HepG2 (cell line): Measurements from ENCODE around the gene RETN. TPM values are rescaled to one million over a fixed set of nuclear protein-coding genes. Genes with fewer than 3 reads are reported as not detected.

Source experiments
- ARNTL ChIP-seq: sonication (generic); formaldehyde crosslinking; IDR thresholded peaks from 2 replicates; pipeline ENCODE4 v1.4.0; 2020; ENCODE audit warnings: mild to moderate bottlenecking, missing genetic modification reagents
- ATF1 ChIP-seq: IDR thresholded peaks from 2 replicates; pipeline ENCODE4 v1.6.1; 2016; ENCODE audit warnings: mild to moderate bottlenecking, control low read depth
- CHCHD3 ChIP-seq: sonication (generic); formaldehyde crosslinking; IDR thresholded peaks from 2 replicates; pipeline ENCODE4 v1.8.0; 2022; ENCODE audit warnings: mild to moderate bottlenecking, missing genetic modification reagents, moderate library complexity
- CREM ChIP-seq, 2 experiments: sonication (generic) in 1 of 2; formaldehyde crosslinking in 1 of 2; IDR thresholded peaks; 2 replicates each; pipeline versions ENCODE4 v1.4.0 to v1.6.1; 2016 to 2020; ENCODE audit warnings: antibody characterized with exemption in 1 of 2, mild to moderate bottlenecking in 1 of 2, missing genetic modification reagents in 1 of 2
- HOXA9 ChIP-seq: sonication (generic); formaldehyde crosslinking; IDR thresholded peaks from 2 replicates; pipeline ENCODE4 v1.8.1; 2022; ENCODE audit warnings: missing genetic modification reagents, mild to moderate bottlenecking, moderate library complexity, borderline replicate concordance
- ISL2 ChIP-seq: sonication (generic); formaldehyde crosslinking; IDR thresholded peaks from 2 replicates; pipeline ENCODE4 v1.5.0; 2020; ENCODE audit warnings: missing genetic modification reagents
- MEIS2 ChIP-seq: sonication (generic); formaldehyde crosslinking; IDR thresholded peaks from 2 replicates; pipeline ENCODE4 v1.9.0; 2021; ENCODE audit warnings: mild to moderate bottlenecking, missing genetic modification reagents
- NR2C2 ChIP-seq: sonication (generic); formaldehyde crosslinking; IDR thresholded peaks from 2 replicates; pipeline ENCODE4 v1.4.0; 2020; ENCODE audit warnings: missing genetic modification reagents, mild to moderate bottlenecking, moderate library complexity, borderline replicate concordance
- RFXAP ChIP-seq: sonication (generic); formaldehyde crosslinking; IDR thresholded peaks from 2 replicates; pipeline ENCODE4 v1.4.0; 2020; ENCODE audit warnings: missing genetic modification reagents, borderline replicate concordance
- SALL1 ChIP-seq: sonication (generic); formaldehyde crosslinking; IDR thresholded peaks from 2 replicates; pipeline ENCODE4 v1.8.0; 2022; ENCODE audit warnings: mild to moderate bottlenecking, missing genetic modification reagents
- SETDB1 ChIP-seq: sonication (generic); formaldehyde crosslinking; IDR thresholded peaks from 2 replicates; pipeline ENCODE4 v1.5.1; 2020; ENCODE audit warnings: missing genetic modification reagents, mild to moderate bottlenecking, borderline replicate concordance
- TAF15 ChIP-seq: fragments of 200-400 bp; formaldehyde crosslinking; IDR thresholded peaks from one replicate; pipeline ENCODE4 v1.6.1; 2018; ENCODE audit warnings: mild to moderate bottlenecking, low read depth, low read length; ENCODE audit not compliant: poor library complexity, severe bottlenecking
- TEAD2 ChIP-seq: sonication (generic); formaldehyde crosslinking; IDR thresholded peaks from 2 replicates; pipeline ENCODE4 v1.9.0; 2021; ENCODE audit warnings: missing genetic modification reagents
- YEATS2 ChIP-seq: sonication (generic); formaldehyde crosslinking; IDR thresholded peaks from 2 replicates; pipeline ENCODE4 v1.4.0; 2020; ENCODE audit warnings: missing genetic modification reagents, borderline replicate concordance
- ZHX2 ChIP-seq, 2 experiments: sonication (generic) in 1 of 2; formaldehyde crosslinking in 1 of 2; IDR thresholded peaks; 2 replicates each; pipeline versions ENCODE4 v1.6.1 to v1.9.0; 2014 to 2022; ENCODE audit warnings: antibody characterized with exemption in 1 of 2, borderline replicate concordance in 1 of 2, inconsistent platforms in 1 of 2, low read depth in 1 of 2, missing genetic modification reagents in 1 of 2
- ZNF276 ChIP-seq: sonication (generic); formaldehyde crosslinking; IDR thresholded peaks from 2 replicates; pipeline ENCODE4 v1.4.0; 2020; ENCODE audit warnings: mild to moderate bottlenecking, low read depth, missing genetic modification reagents
- ZNF33B ChIP-seq: sonication (generic); formaldehyde crosslinking; IDR thresholded peaks from 2 replicates; pipeline ENCODE4 v1.5.1; 2020; ENCODE audit warnings: mild to moderate bottlenecking, missing genetic modification reagents
- ZNF44 ChIP-seq: sonication (generic); formaldehyde crosslinking; IDR thresholded peaks from 2 replicates; pipeline ENCODE4 v1.5.1; 2020; ENCODE audit warnings: mild to moderate bottlenecking, missing genetic modification reagents
- ZNF597 ChIP-seq: sonication (generic); formaldehyde crosslinking; IDR thresholded peaks from 2 replicates; pipeline ENCODE4 v1.5.0; 2020; ENCODE audit warnings: missing genetic modification reagents
- ZNF598 ChIP-seq: sonication (generic); formaldehyde crosslinking; IDR thresholded peaks from 2 replicates; pipeline ENCODE4 v1.5.1; 2020; ENCODE audit warnings: mild to moderate bottlenecking, missing genetic modification reagents, borderline replicate concordance
- polyA plus RNA-seq, 8 experiments: library from polyadenylated mRNA; depleted of rRNA in 3 of 8; stranded (reverse) in 7 of 8; unstranded in 1 of 8; fragments of >200 nt; fragmentation: Illumina TruSeq in 4 of 8; extraction: Trizol in 4 of 8; gene quantifications; 2 replicates each; pipeline versions ENCODE4 v1.2.1 to v1.2.3, GENCODE V29; 2011 to 2016; ENCODE audit warnings: low read depth in 4 of 8, missing spikeins in 1 of 8, mixed read lengths in 1 of 8; ENCODE audit not compliant: insufficient read depth in 1 of 8
- total RNA-seq, 5 experiments: library from RNA; depleted of rRNA; stranded (reverse); fragments of >200 nt; fragmentation: Illumina TruSeq; extraction: Trizol; gene quantifications; 2 replicates each; pipeline ENCODE4 v1.2.3, GENCODE V29; 2016; ENCODE audit warnings: low read depth in 1 of 5

The RETN gene
- total and polyA plus RNA-seq, 2 of the 13 experiments (the other 11 are each of a cell fraction or from before 2014, with no cell fraction given), result not detected

GRCh38 chr19:7629347-7630054 is 39.3 kb upstream of the RETN start, which contains the start of the genes PET100 and XAB2 (continued):
- TF ChIP-seq ZHX2 (IDR thresholded peaks at IDR 0.05; ENCODE audit: low read depth), result peak; percentile 88
- TF ChIP-seq ZHX2 (CRISPR knock-in tag; IDR thresholded peaks at IDR 0.05; ENCODE audit: borderline replicate concordance), result no peak
- peak; percentile 45; the same call in 1 of the 2 replicates for TF ChIP-seq ISL2 (CRISPR knock-in tag)
- no peak for TF ChIP-seq ARNTL (CRISPR knock-in tag)
- TF ChIP-seq TEAD2 (CRISPR knock-in tag), result no peak
- peak; percentile 86 for TF ChIP-seq ZNF44 (CRISPR knock-in tag)
- TF ChIP-seq ZNF33B, result no peak
- peak; percentile 100 for TF ChIP-seq ATF1
- TF ChIP-seq MEIS2 (CRISPR knock-in tag), result peak; percentile 57; the same call in 1 of the 2 replicates
- TF ChIP-seq SETDB1 (CRISPR knock-in tag), result 0 out of 2 replicates have a peak, but pooled peaks have one; percentile 70
- TF ChIP-seq CREM (IDR thresholded peaks at IDR 0.05), result peak; percentile 99
- TF ChIP-seq CREM (CRISPR knock-in tag; IDR thresholded peaks at IDR 0.05), result peak; percentile 79
- no peak for TF ChIP-seq RFXAP
- no peak for TF ChIP-seq ZNF276
- TF ChIP-seq TAF15, result no peak
- no peak for TF ChIP-seq CHCHD3
- peak; percentile 57; the same call in 1 of the 2 replicates for TF ChIP-seq ZNF598 (CRISPR knock-in tag)
- TF ChIP-seq NR2C2 (CRISPR knock-in tag), result peak; percentile 76; the same call in 1 of the 2 replicates
- peak; percentile 53; the same call in 1 of the 2 replicates for TF ChIP-seq SALL1 (CRISPR knock-in tag)
- no peak for TF ChIP-seq ZNF597 (CRISPR knock-in tag)
- TF ChIP-seq YEATS2 (CRISPR knock-in tag), result peak; percentile 93
- TF ChIP-seq HOXA9, result no peak
